Measurements from ENCODE around the gene CDK8. TPM values are rescaled to one million over a fixed set of nuclear protein-coding genes. Genes with fewer than 3 reads are reported as not detected.

CDK8 gene
- polyA plus RNA-seq, 1 experiment = 18.8 TPM

DNA sequence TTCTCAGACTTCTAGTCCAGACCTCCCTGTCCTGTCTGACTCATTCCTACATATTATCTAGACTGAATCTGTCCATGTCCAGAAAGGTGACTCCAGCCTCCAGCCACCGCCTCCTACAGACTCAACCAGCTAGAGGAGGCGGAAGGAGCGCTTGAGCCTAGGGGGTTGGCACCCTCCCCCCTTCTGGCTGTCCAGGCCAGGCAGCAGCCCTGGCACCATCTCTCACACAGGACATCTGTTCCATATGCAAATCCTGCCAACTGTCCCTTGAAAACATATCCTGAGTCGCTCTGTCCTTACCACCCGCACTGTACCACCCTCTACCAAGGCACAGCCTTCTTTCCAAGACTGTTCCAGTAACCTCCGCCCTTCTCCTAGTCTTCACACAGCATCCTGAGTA is 152.9 kb downstream of the CDK8 start:
- no peaks in the 10 kb centered on the region for H3K9me3 ChIP-seq (ENCODE audit: control insufficient read depth, insufficient read depth, low read length)
- no peak for TF ChIP-seq CTCF (IDR thresholded peaks at IDR 0.05; ENCODE audit: low read depth, low read length)
- DNase-seq (ENCODE audit: low read depth, low spot score) = no peak
- CTCF ChIA-PET = interaction anchor here (1.5 kb wide), 1 partner anchor 222 kb away, joined by 4 read pairs; no protein-coding TSS in a partner anchor
- H3K4me3 ChIP-seq (ENCODE audit: low read depth, low read length) = no peak overlapping the region
- no peak overlapping the region for H3K27ac ChIP-seq (ENCODE audit: low read depth, low read length)
- POLR2A ChIA-PET = no interaction called here
- no peaks in the 10 kb centered on the region for H3K27me3 ChIP-seq (ENCODE audit: control insufficient read depth, insufficient read depth, low read length)

DNA sequence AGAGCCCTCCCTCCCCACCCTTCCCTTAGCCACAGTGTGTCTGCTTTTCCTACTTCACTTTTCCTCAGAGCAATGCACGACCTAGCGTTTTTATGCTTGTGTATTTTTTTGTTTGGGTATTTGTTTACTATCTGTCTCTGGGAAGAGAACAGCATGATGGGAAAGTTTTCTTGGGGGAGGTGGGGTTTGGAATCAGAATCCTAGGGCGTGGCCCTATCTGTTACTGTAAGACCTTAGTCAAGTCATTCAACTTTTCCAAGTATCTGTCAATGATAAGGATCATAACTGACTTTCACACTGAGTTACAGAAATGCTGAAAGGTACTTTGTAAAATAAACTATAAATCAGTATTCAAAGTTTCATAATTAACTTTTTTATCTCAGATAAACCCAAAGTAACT is 157.3 kb downstream of the CDK8 start:
- H3K4me3 ChIP-seq (ENCODE audit: low read depth, low read length) = no peak overlapping the region
- POLR2A ChIA-PET = no interaction called here
- DNase-seq (ENCODE audit: low read depth, low spot score) = no peak
- TF ChIP-seq CTCF (IDR thresholded peaks at IDR 0.05; ENCODE audit: low read depth, low read length) = no peak
- no peaks in the 10 kb centered on the region for H3K9me3 ChIP-seq (ENCODE audit: control insufficient read depth, insufficient read depth, low read length)
- CTCF ChIA-PET = interaction anchor here (0.5 to 1.4 kb wide), 3 partner anchors 14 to 287 kb away, joined by 3 to 8 read pairs (median 3); no protein-coding TSS in a partner anchor
- H3K27me3 ChIP-seq (ENCODE audit: control insufficient read depth, insufficient read depth, low read length) = peaks cover 3% of the 10 kb centered on the region
- H3K27ac ChIP-seq (ENCODE audit: low read depth, low read length) = no peak overlapping the region

GRCh38 chr13:26412263-26412662 is 158.3 kb downstream of the CDK8 start:
- Histone ChIP-seq H3K27ac (ENCODE audit: low read depth, low read length) (no peak overlapping the region), H3K9me3 (ENCODE audit: control insufficient read depth, insufficient read depth, low read length) (no peaks in the 10 kb centered on the region), H3K4me3 (ENCODE audit: low read depth, low read length) (no peak overlapping the region), H3K27me3 (ENCODE audit: control insufficient read depth, insufficient read depth, low read length) (peaks cover 3% of the 10 kb centered on the region)
- ChIA-PET CTCF (interaction anchor here (0.6 to 1.0 kb wide), 2 partner anchors 17 to 227 kb away, joined by 3 to 4 read pairs; no protein-coding TSS in a partner anchor), POLR2A (no interaction called here)
- TF ChIP-seq CTCF (IDR thresholded peaks at IDR 0.05; ENCODE audit: low read depth, low read length) = no peak
- no peak for DNase-seq (ENCODE audit: low read depth, low spot score)

- Histone ChIP-seq H3K27ac (ENCODE audit: low read depth, low read length) (no peak overlapping the region), H3K9me3 (ENCODE audit: control insufficient read depth, insufficient read depth, low read length) (no peaks in the 10 kb centered on the region), H3K27me3 (ENCODE audit: control insufficient read depth, insufficient read depth, low read length) (peaks cover 3% of the 10 kb centered on the region), H3K4me3 (ENCODE audit: low read depth, low read length) (no peak overlapping the region)
- DNase-seq (ENCODE audit: low read depth, low spot score) = no peak
- ChIA-PET CTCF (interaction anchor here (0.6 to 1.6 kb wide), 3 partner anchors 12 to 228 kb away, joined by 3 to 4 read pairs (median 4); no protein-coding TSS in a partner anchor), POLR2A (no interaction called here)
- TF ChIP-seq CTCF (IDR thresholded peaks at IDR 0.05; ENCODE audit: low read depth, low read length) = no peak
Observed at GRCh38 chr13:26412936-26413716, 159.2 kb downstream of the CDK8 start.

DNA sequence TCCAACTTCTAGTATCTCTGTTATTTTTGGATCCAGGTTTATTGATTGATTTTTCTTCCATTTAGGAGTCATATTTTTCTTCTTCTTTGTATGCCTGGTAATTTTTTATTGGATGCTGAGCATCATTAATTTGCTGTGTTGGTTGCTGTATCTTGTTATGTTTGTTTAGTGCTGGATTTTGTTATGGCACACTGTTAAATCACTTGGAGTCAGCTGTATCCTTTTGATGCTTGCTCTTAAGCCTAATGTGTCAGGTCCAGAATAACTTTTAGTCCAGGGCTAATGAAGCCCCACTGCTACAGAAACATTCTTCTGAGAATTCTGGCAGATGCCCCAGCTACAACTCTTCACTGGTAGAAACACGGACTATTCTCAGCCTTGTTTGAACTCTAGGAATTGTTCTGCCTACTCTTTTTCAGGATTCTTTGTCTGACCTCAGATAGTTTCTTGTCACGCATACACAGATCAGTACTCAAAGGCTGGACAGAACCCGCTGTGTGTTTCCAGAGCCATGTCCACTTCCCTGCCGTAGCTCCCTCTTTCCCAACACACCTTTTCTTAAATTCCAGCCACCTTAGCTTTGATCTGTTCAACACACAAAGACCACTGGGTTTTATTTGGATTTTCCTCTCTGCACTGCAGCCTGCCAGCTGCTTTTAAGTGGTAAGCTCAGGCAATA is 166.5 kb downstream of the CDK8 start:
- Histone ChIP-seq H3K9me3 (ENCODE audit: control insufficient read depth, insufficient read depth, low read length) (no peaks in the 10 kb centered on the region), H3K27ac (ENCODE audit: low read depth, low read length) (no peak overlapping the region), H3K4me3 (ENCODE audit: low read depth, low read length) (no peak overlapping the region), H3K27me3 (ENCODE audit: control insufficient read depth, insufficient read depth, low read length) (no peaks in the 10 kb centered on the region)
- DNase-seq (ENCODE audit: low read depth, low spot score) = no peak
- CTCF ChIA-PET = no interaction called here
- no peak for TF ChIP-seq CTCF (IDR thresholded peaks at IDR 0.05; ENCODE audit: low read depth, low read length)
- POLR2A ChIA-PET = no interaction called here

Measured in AG04450 (cell line).